ENCODE results near the gene DCBLD2. TPM values are rescaled to one million over a fixed set of nuclear protein-coding genes. Genes with fewer than 3 reads are reported as not detected.

Gene DCBLD2
- total RNA-seq, 2 donors from 2014 or later, result 1.6 TPM

DNA sequence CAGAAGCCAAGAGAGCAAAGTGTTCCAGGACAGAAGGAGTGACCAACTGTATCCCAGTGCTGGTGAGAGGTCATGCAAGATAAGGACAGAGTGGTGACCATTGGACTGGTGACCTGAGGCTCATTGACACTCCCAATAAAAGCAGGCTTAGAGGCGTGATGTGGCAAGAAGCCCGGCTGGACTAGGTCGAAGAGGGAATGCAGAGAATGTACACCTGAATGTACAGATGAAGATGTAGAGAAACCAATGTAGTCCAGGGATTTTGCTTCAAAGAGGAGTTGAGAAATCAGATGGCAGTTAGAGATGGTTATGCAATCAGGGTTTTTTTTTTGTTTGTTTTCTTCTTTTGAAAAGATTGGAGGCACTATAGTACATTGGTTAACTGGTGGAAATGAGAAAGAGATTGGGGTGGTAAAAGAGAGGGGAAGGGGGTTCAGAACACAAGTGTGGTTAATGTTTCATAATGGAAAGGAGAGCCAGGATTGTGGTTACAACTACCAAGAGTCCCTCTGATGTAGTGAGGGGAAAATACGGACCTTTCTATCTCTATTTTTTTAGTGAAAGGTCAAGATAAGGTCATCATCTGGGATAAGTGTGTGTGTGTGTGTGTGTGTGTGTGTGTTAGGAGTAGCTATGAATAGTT is 115.0 kb downstream of the DCBLD2 start:
- no peak overlapping the region for H3K27ac Mint-ChIP-seq
- peaks cover 14 to 32% of the 10 kb centered on the region in 2 donors for H3K27me3 Mint-ChIP-seq
- DNase-seq (ENCODE audit: low spot score) (no peak), ATAC-seq (peak in 1 of 2 donors; percentile 28)
- no peaks in the 10 kb centered on the region for H3K36me3 Mint-ChIP-seq
- H3K9me3 Mint-ChIP-seq, result peaks cover 9% of the 10 kb centered on the region
- peaks cover 3 to 4% of the 10 kb centered on the region in 2 donors for H3K4me1 Mint-ChIP-seq (ENCODE audit: low read depth in 2 of 2)
- no peak overlapping the region for H3K4me3 Mint-ChIP-seq

DNA sequence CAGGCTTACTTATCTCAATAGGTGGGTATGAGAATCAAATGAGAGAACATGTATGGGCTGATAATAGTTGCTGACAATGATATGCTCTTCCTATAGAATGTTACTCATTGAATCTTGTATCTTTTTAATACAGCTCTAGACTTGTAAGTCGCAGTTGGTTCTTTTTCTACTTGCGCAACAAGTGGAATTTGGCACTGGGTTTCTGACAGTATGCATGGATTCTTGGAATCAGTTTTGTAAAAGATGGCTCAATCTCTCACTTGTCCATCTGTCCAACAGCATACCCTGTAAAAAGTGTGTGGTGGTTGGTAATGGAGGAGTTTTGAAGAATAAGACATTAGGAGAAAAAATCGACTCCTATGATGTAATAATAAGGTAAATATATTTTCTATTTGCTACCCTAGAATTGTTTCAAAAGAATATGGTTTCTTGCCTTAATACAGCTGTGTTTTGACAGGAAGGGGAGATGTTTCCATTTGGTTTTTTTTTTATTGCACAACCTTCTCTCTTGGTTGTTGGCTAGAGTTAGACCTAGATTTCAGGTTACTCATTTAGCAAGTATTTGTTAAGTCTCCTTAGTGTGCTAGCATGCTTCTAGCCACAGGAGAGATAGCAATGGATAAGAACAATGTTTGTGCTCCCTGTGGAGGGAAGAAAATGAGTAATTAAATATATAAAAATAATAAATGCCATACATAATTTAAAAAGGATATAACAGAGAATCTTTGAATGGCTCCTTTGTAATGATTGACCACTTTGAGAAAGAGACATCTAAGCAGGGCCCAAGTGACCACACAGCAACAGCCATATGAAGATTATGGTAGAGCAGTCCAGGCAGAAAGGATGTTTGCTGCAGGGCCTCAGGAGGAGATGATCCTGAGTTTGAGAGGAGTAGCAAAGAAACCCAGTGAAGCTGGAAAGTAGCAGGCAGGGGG is 116.6 kb downstream of the DCBLD2 start:
- ATAC-seq (peak in 1 of 2 donors; percentile 61), DNase-seq (ENCODE audit: low spot score) (no peak)
- peaks cover 9% of the 10 kb centered on the region for H3K9me3 Mint-ChIP-seq
- H3K36me3 Mint-ChIP-seq, result no peaks in the 10 kb centered on the region
- no peak overlapping the region for H3K4me3 Mint-ChIP-seq
- no peak overlapping the region for H3K27ac Mint-ChIP-seq
- peaks cover 3 to 4% of the 10 kb centered on the region in 2 donors for H3K4me1 Mint-ChIP-seq (ENCODE audit: low read depth in 2 of 2)
- H3K27me3 Mint-ChIP-seq, result peaks cover 11 to 21% of the 10 kb centered on the region in 2 donors

DNA sequence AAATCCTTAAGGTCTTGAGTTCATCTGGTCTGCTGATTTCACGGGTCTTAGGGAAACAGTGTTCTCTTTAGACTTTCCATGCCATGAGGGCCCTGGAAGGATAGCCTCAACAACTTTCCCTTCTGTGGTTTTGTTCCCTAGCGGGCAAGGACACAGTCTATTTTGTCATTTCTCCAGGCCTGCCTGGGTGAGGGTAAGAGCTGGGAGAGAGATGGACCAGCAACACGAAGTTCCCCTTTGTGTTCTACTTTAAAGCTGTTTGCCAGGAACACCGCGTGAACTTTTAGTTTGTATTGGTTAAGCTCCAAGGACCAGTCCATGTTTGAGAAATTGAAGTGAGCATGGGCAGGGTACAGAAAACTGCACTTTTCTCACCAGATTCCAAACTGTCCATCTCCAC is 117.5 kb downstream of the DCBLD2 start:
- no peak for ATAC-seq
- peaks cover 9% of the 10 kb centered on the region for H3K9me3 Mint-ChIP-seq
- no peaks in the 10 kb centered on the region for H3K36me3 Mint-ChIP-seq

DNA sequence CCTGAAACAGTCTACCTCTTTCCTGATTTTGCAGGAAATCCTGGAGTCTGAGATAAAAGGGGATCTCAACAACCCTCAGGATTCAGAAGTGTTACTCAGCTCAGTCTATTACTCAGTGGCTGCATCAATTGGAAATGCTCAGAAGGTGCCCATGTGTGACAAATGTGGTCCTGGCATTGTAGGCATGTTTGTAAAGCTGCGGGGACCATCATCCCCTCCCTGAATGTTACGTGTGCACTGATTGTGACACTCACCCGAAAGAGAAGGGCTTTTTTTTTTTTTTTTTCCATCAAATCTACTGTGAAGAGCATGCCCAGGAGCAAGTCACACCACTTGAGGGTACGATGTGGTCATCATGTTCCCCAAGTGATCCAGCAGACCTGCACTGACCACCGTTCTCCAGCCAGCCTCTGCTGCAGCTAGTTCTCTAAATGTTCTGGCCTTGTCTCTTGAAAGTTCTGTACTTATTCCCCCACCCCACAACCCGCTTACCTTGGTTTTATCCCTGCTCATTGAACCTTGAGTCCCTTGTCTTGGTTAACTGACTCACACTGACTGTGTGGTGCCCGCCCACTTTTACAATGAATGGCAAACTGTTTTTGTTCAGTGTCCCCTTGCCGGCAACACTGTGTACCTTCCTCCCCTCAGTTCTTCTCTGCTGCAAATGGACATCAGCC is 118.5 kb downstream of the DCBLD2 start:
- Mint-ChIP-seq H3K27ac (no peak overlapping the region), H3K27me3 (peaks cover 14 to 25% of the 10 kb centered on the region in 2 donors), H3K9me3 (peaks cover 9% of the 10 kb centered on the region), H3K4me3 (no peak overlapping the region), H3K4me1 (ENCODE audit: low read depth in 2 of 2) (peaks cover 3 to 4% of the 10 kb centered on the region in 2 donors), H3K36me3 (no peaks in the 10 kb centered on the region)
- DNase-seq (ENCODE audit: low spot score) (no peak), ATAC-seq (no peak)

More for the DNA sequence above, 117.5 kb downstream of the DCBLD2 start:
- no peak overlapping the region for H3K4me3 Mint-ChIP-seq
- H3K27me3 Mint-ChIP-seq, result peaks cover 14 to 17% of the 10 kb centered on the region in 2 donors
- H3K27ac Mint-ChIP-seq, result no peak overlapping the region
- DNase-seq (ENCODE audit: low spot score), result no peak
- peaks cover 3 to 4% of the 10 kb centered on the region in 2 donors for H3K4me1 Mint-ChIP-seq (ENCODE audit: low read depth in 2 of 2)

DNA sequence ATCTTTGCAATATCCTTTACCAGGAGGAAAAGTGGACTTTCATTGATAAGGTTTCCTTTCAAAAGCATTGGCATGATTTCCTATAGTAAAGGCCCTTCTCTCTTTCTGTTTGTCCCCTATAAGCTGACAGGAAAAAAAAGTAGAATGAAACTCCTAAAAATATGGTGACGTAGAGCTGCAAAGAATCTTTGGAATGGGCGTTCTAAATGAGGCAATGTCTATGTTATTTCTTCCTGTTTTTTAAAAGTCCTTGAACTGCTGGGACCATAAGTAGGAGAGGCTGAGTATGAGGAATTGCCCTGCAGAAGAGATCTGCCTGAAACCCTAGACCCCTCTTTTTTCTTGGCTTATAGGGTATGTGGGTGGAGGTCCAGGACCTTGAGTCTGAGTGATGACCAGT is 121.2 kb downstream of the DCBLD2 start:
- peaks cover 0 to under 1% of the 10 kb centered on the region in 2 donors for H3K4me1 Mint-ChIP-seq (ENCODE audit: low read depth in 2 of 2)
- H3K27ac Mint-ChIP-seq, result no peak overlapping the region
- H3K4me3 Mint-ChIP-seq, result no peak overlapping the region
- H3K27me3 Mint-ChIP-seq, result peaks cover 12 to 26% of the 10 kb centered on the region in 2 donors
- no peaks in the 10 kb centered on the region for H3K36me3 Mint-ChIP-seq
- no peak for ATAC-seq
- peaks cover 1% of the 10 kb centered on the region for H3K9me3 Mint-ChIP-seq
- DNase-seq (ENCODE audit: low spot score), result no peak

DNA sequence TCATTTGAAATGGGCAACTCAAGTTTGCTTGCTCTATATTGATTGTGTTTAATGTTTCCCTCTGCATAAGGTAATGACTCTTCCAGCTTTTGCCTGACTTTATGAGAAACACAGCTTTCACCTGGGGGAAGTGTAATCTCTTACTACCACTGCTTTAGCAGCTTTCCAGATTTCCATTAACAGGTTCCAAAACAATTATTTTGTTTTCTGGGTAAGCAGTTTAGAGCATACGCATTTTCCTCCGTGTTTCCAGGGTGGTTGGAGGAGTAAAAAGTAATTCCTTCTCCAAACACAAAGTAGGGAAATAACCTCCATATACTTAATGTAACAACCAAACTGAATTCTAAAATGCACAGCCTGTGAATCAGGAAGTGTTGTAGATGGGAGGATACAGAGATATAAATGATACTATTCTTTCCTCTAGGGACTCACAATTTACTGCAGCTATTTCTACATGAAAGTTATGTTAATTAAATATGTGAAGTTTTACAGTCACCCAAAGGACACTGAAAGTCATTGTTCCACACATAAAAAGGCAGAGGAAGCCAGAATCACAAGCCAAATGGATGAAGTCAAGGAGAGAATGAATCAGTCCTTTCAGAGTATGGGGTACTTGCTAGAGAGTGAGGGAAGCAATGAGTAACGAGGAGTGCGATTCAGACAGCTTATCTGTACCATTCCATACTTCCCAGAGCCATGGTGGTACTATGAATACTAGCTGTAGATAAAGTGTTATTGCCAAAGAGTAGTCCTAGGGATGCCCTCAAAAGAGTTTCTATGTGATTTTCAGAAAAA is 121.8 kb downstream of the DCBLD2 start:
- Mint-ChIP-seq H3K4me3 (no peak overlapping the region), H3K36me3 (no peaks in the 10 kb centered on the region), H3K9me3 (no peaks in the 10 kb centered on the region), H3K4me1 (ENCODE audit: low read depth in 2 of 2) (no peaks in the 10 kb centered on the region), H3K27ac (no peak overlapping the region), H3K27me3 (peaks cover 10 to 24% of the 10 kb centered on the region in 2 donors)
- ATAC-seq (no peak), DNase-seq (ENCODE audit: low spot score) (no peak)

DNA sequence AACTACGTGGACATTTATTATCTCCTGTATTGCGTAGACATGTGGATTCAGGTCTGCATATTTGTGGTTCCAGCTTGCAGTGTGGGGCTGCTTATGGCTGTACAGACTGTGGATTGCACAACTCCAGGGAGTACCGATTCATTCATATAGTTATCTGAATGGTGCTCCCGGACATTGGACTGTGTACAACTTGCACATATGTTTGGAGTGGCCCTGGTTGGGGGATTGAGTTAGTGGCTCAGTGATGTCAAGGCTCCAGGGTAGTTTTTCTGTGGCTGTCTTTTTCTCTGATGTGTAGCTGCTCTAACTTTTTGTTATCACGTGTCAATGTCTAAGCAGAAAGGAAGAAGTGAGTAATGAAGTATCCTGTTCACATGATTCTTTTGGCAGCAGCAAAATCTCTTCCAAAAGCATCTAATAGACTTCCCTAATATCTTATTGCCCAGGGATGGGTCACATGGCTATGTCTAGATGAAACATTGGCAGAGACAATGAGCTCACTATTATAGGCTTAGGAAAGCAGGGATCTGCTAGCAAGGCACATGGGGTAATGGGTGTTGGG is 122.6 kb downstream of the DCBLD2 start:
- Mint-ChIP-seq H3K27me3 (peaks cover 10 to 30% of the 10 kb centered on the region in 2 donors), H3K9me3 (no peaks in the 10 kb centered on the region), H3K27ac (no peak overlapping the region), H3K36me3 (no peaks in the 10 kb centered on the region), H3K4me1 (ENCODE audit: low read depth in 2 of 2) (no peaks in the 10 kb centered on the region), H3K4me3 (no peak overlapping the region)
- ATAC-seq, result peak in 1 of 2 donors; percentile 28
- no peak for DNase-seq (ENCODE audit: low spot score)

DNA sequence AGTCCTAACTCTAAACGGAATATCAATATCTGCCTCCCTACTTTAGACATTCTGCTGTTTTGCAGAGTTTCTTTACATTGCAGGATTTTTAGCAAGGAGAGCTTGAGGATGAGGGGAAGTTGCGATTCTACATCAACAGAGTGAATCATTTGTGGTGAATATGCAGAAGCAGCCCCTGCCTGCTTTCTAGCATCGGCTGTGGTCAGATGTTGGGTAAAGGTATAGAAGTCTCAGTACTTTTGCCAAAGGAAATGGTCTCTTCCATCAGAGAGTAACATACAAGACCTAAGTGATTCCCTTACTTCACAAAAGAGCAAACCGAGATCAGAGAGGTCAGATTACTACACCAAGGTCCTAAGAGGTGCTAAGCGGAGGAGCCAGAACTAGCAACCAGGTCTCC is 123.1 kb downstream of the DCBLD2 start:
- no peak overlapping the region for H3K4me3 Mint-ChIP-seq

DNA sequence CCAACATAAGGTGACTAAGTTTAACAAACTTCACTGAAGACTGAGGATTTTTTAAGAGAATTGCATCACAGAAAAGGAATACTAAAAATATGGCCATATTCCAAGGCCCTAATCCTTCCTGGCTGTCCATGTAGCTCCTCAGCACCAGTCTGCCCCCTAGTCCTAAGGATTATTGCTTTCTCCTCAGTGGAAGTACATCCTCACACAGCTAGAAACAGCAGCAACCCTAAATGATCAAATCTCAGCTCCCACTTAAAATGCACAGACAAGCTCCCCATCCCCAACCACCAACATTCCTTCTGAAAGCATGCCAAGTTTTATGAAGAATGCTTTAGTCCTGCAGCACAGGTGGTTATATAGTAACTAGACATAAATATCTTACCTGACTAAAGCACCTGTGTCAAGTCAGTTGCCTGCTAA is 123.7 kb downstream of the DCBLD2 start:
- DNase-seq (ENCODE audit: low spot score), result no peak
- Mint-ChIP-seq H3K4me1 (ENCODE audit: low read depth in 2 of 2) (no peaks in the 10 kb centered on the region), H3K36me3 (no peaks in the 10 kb centered on the region), H3K4me3 (no peak overlapping the region), H3K27me3 (peaks cover 10 to 30% of the 10 kb centered on the region in 2 donors), H3K9me3 (no peaks in the 10 kb centered on the region), H3K27ac (no peak overlapping the region)
- no peak for ATAC-seq

More for the DNA sequence above, 123.1 kb downstream of the DCBLD2 start:
- no peak overlapping the region for H3K27ac Mint-ChIP-seq
- H3K9me3 Mint-ChIP-seq, result no peaks in the 10 kb centered on the region
- peak in 1 of 2 donors; percentile 36 for ATAC-seq
- H3K27me3 Mint-ChIP-seq, result peaks cover 10 to 30% of the 10 kb centered on the region in 2 donors
- H3K36me3 Mint-ChIP-seq, result no peaks in the 10 kb centered on the region
- no peaks in the 10 kb centered on the region for H3K4me1 Mint-ChIP-seq (ENCODE audit: low read depth in 2 of 2)
- DNase-seq (ENCODE audit: low spot score), result no peak

DNA sequence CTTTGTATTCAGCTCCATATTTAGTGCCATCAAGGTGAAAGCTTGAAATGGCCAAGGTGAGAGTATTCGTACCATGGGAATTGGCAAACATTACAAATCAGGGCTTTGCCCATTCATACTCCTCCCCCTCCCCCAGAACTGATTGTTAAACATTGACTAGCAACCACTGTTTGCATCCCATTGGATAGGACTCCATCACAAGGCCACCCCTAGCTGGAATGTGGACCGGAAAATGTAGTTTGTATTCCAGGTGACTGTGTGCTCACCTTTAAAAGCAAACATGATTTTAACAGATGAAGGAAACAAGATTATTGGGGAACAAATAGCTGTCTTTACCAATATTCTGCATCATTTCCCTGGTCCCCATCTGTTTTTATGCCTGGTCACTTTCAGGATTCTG is 124.2 kb downstream of the DCBLD2 start:
- H3K9me3 Mint-ChIP-seq, result no peaks in the 10 kb centered on the region
- no peak overlapping the region for H3K27ac Mint-ChIP-seq
- ATAC-seq (no peak), DNase-seq (ENCODE audit: low spot score) (no peak)
- no peak overlapping the region for H3K4me3 Mint-ChIP-seq
- H3K4me1 Mint-ChIP-seq (ENCODE audit: low read depth in 2 of 2), result no peaks in the 10 kb centered on the region
- H3K27me3 Mint-ChIP-seq, result peaks cover 10 to 30% of the 10 kb centered on the region in 2 donors
- H3K36me3 Mint-ChIP-seq, result no peaks in the 10 kb centered on the region

DNA sequence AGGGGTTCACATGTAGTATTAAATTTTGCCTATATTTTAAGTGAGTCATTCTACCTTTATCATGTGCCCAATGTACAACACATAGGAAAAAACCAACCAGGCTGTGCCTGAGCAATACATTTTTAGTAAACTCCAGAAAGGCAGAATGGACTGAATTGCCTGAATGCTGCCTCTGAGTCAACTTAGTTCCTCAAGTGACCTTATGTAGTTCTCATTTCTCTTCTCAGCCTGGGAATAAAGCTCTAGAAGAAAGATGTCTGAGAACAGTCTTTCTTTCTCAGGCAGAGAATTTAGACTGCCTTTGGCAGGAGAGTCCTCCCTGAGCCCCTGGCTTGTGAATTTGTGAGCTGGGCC is 125.4 kb downstream of the DCBLD2 start:
- Mint-ChIP-seq H3K27me3 (peaks cover 10 to 30% of the 10 kb centered on the region in 2 donors), H3K27ac (no peak overlapping the region), H3K4me1 (ENCODE audit: low read depth in 2 of 2) (no peaks in the 10 kb centered on the region), H3K9me3 (no peaks in the 10 kb centered on the region), H3K36me3 (no peaks in the 10 kb centered on the region), H3K4me3 (no peak overlapping the region)
- ATAC-seq (no peak), DNase-seq (ENCODE audit: low spot score) (no peak)

DNA sequence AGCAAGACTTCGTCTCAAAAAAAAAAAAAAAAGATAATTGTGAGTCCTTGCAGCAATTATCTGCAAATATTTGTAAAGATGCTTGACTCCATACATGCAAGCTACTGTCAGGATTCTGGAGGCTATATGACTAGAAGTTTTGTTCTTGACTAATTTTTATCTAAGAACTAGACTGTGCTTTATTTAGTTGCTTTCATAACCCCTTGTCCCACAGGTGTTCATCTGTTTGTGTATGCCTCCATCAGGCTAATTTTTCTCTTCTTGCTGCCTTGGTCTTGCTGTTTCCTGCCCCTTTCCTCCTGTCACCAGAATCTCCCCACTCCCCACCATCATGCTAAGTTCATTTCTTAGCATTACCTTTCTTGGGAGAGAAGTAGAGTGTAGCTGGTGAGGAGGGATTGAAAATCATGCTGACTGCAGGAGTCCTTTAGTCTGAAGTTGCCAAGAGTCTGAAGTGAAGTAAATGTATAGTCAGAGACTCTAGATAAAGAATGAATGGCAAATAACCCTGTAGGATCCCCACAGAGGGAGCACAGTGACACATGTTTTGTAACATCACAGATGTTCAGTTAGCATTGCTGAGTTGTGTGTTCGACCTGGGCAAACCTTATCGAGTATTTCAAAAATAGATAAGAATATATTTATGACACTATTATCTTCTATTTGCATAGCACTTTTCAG is 125.9 kb downstream of the DCBLD2 start:
- Mint-ChIP-seq H3K27ac (no peak overlapping the region), H3K4me3 (no peak overlapping the region), H3K36me3 (no peaks in the 10 kb centered on the region), H3K9me3 (no peaks in the 10 kb centered on the region), H3K4me1 (ENCODE audit: low read depth in 2 of 2) (no peaks in the 10 kb centered on the region), H3K27me3 (peaks cover 10 to 30% of the 10 kb centered on the region in 2 donors)
- ATAC-seq (no peak), DNase-seq (ENCODE audit: low spot score) (no peak)

All from natural killer cell treated with Interleukin-12 subunit alpha and Interleukin-12 subunit beta and Interleukin-15 and Interleukin-18, amount 100 ng/mL, for 72 hours (primary cell).